H1 (cell line): ENCODE data around the gene MIPEP. TPM values are rescaled to one million over a fixed set of nuclear protein-coding genes. Genes with fewer than 3 reads are reported as not detected.

Source experiments
- CTCF ChIA-PET: fragments of 300-600 bp; sonication (Branson Sonifier 250); formaldehyde crosslinking; loops from one replicate; lab custom pipeline; 2021; ENCODE audit not compliant: partially characterized antibody; lab: Charles Lee
- POLR2A ChIA-PET: fragments of 300-600 bp; sonication (Branson Sonifier 250); formaldehyde crosslinking; loops from one replicate; lab custom pipeline; 2021; ENCODE audit warnings: inconsistent platforms; ENCODE audit not compliant: partially characterized antibody; lab: Charles Lee
- DNase-seq, 2 experiments: peaks; one replicate each; pipeline versions ENCODE4 v3.0.0 to v3.0.0-alpha.2; 2010 to 2022; ENCODE audit warnings: low spot score in 2 of 2, low read depth in 1 of 2, mixed read lengths in 1 of 2
- FAIRE-seq: peaks from 2 replicates; lab custom pipeline; 2011; peaks lifted over from hg19 to GRCh38; lab: Jason Lieb, UNC
- H2AFZ ChIP-seq: 2 replicates; pipeline ENCODE4 v1.8.1; 2012; ENCODE audit warnings: low read length, inconsistent platforms
- H2AK5ac ChIP-seq: 2 replicates; pipeline ENCODE4 v1.6.1; 2013; ENCODE audit warnings: low read depth, low read length
- H2BK120ac ChIP-seq: replicated peaks from 2 replicates; pipeline ENCODE3; 2013; ENCODE audit warnings: low read depth, low read length, inconsistent platforms
- H2BK12ac ChIP-seq: 2 replicates; pipeline ENCODE4 v1.6.1; 2013; ENCODE audit warnings: low read depth, low read length
- H2BK15ac ChIP-seq: 2 replicates; pipeline ENCODE4 v1.6.1; 2013; ENCODE audit warnings: low read length
- H2BK20ac ChIP-seq: 2 replicates; pipeline ENCODE4 v1.6.1; 2013; ENCODE audit warnings: low read length
- H2BK5ac ChIP-seq: 2 replicates; pipeline ENCODE4 v1.6.1; 2013; ENCODE audit warnings: low read depth, low read length
- H3K14ac ChIP-seq: 2 replicates; pipeline ENCODE4 v1.6.1; 2013; ENCODE audit warnings: inconsistent platforms; ENCODE audit not compliant: insufficient read length
- H3K18ac ChIP-seq: 2 replicates; pipeline ENCODE4 v1.6.1; 2013; ENCODE audit warnings: low read length; ENCODE audit errors: extremely low read depth
- H3K23ac ChIP-seq: 2 replicates; pipeline ENCODE4 v1.6.1; 2013; ENCODE audit warnings: inconsistent platforms; ENCODE audit not compliant: insufficient read length
- H3K23me2 ChIP-seq: 2 replicates; pipeline ENCODE4 v1.6.1; 2013; ENCODE audit warnings: low read depth, low read length
- H3K27ac ChIP-seq: 2 replicates; pipeline ENCODE4 v1.6.1; 2011; ENCODE audit warnings: low read depth, low read length, inconsistent platforms
- H3K27me3 ChIP-seq, 4 experiments: replicated peaks in 1 of 4; 1 replicate in 1 of 4; 2 replicates in 3 of 4; pipeline versions ENCODE4 v1.6.1 to v1.8.1; 2011 to 2013; ENCODE audit warnings: low read length in 3 of 4, mild to moderate bottlenecking in 3 of 4, inconsistent platforms in 2 of 4, mixed read lengths in 2 of 4, moderate library complexity in 1 of 4; ENCODE audit not compliant: control insufficient read depth in 3 of 4, insufficient read depth in 3 of 4; ENCODE audit errors: extremely low read depth in 1 of 4
- H3K36me3 ChIP-seq, 4 experiments: 2 replicates each; pipeline versions ENCODE4 v1.6.1 to v1.8.1; 2011 to 2013; ENCODE audit warnings: mild to moderate bottlenecking in 4 of 4, low read length in 3 of 4, moderate library complexity in 2 of 4, control low read depth in 1 of 4, inconsistent platforms in 1 of 4; ENCODE audit not compliant: insufficient read depth in 4 of 4, control insufficient read depth in 2 of 4
- H3K4ac ChIP-seq: replicated peaks from 2 replicates; pipeline ENCODE3; 2013; ENCODE audit warnings: low read length, low read depth, mixed read lengths, inconsistent platforms; ENCODE audit not compliant: insufficient read length
- H3K4me1 ChIP-seq, 4 experiments: replicated peaks in 1 of 4; 1 replicate in 1 of 4; 2 replicates in 3 of 4; pipeline versions ENCODE4 v1.6.1 to v1.8.1; 2011 to 2013; ENCODE audit warnings: low read length in 3 of 4, inconsistent platforms in 2 of 4, mixed read lengths in 1 of 4; ENCODE audit not compliant: insufficient read depth in 4 of 4, control insufficient read depth in 3 of 4
- H3K4me2 ChIP-seq, 2 experiments: 2 replicates each; pipeline versions ENCODE4 v1.6.1 to v1.8.1; 2011 to 2013; ENCODE audit warnings: low read depth in 2 of 2, low read length in 2 of 2, control low read depth in 1 of 2, inconsistent platforms in 1 of 2, mild to moderate bottlenecking in 1 of 2; ENCODE audit not compliant: insufficient read depth in 1 of 2
- H3K4me3 ChIP-seq, 4 experiments: fragments of 200-600, 300-600 bp in 1 of 4; sonication (generic), shearing (Covaris generic), sonication (Bioruptor Twin) in 1 of 4; 2 replicates each; pipeline versions ENCODE4 v1.5.1 to v1.8.1; 2011 to 2016; ENCODE audit warnings: low read length in 4 of 4, low read depth in 3 of 4, control low read depth in 2 of 4, inconsistent platforms in 2 of 4, mild to moderate bottlenecking in 2 of 4, mixed read lengths in 1 of 4, moderate library complexity in 1 of 4; ENCODE audit not compliant: insufficient read depth in 2 of 4; ENCODE audit errors: extremely low read depth in 1 of 4
- H3K56ac ChIP-seq: replicated peaks from 2 replicates; pipeline ENCODE3; 2013; ENCODE audit warnings: low read depth, mild to moderate bottlenecking, mixed read lengths, low read length, inconsistent platforms; ENCODE audit not compliant: insufficient read length
- H3K79me1 ChIP-seq: 2 replicates; pipeline ENCODE4 v1.6.1; 2013; ENCODE audit warnings: low read depth, low read length, control low read depth
- H3K79me2 ChIP-seq, 2 experiments: 2 replicates each; pipeline versions ENCODE4 v1.6.1 to v1.8.1; 2012 to 2013; ENCODE audit warnings: low read length in 2 of 2, mild to moderate bottlenecking in 2 of 2, inconsistent platforms in 1 of 2; ENCODE audit not compliant: insufficient read depth in 2 of 2, control insufficient read depth in 1 of 2
- H3K9ac ChIP-seq, 4 experiments: replicated peaks in 1 of 4; 1 replicate in 1 of 4; 2 replicates in 3 of 4; pipeline versions ENCODE4 v1.6.1 to v1.8.1; 2011 to 2013; ENCODE audit warnings: low read depth in 3 of 4, low read length in 3 of 4, control low read depth in 2 of 4, mild to moderate bottlenecking in 2 of 4, moderate library complexity in 2 of 4, inconsistent platforms in 1 of 4; ENCODE audit errors: extremely low read depth in 1 of 4
- H3K9me3 ChIP-seq, 2 experiments: 2 replicates each; pipeline versions ENCODE4 v1.6.1 to v1.8.1; 2012 to 2013; ENCODE audit warnings: mild to moderate bottlenecking in 2 of 2, moderate library complexity in 2 of 2, control low read depth in 1 of 2, inconsistent platforms in 1 of 2, low read depth in 1 of 2, low read length in 1 of 2, mixed read lengths in 1 of 2; ENCODE audit not compliant: insufficient read depth in 2 of 2
- H4K20me1 ChIP-seq, 2 experiments: replicated peaks in 1 of 2; 2 replicates each; pipeline versions ENCODE3 to v1.8.1; 2011 to 2013; ENCODE audit warnings: inconsistent platforms in 2 of 2, low read length in 2 of 2, mild to moderate bottlenecking in 1 of 2; ENCODE audit not compliant: insufficient read depth in 2 of 2, control insufficient read depth in 1 of 2
- H4K5ac ChIP-seq: 2 replicates; pipeline ENCODE4 v1.6.1; 2013; ENCODE audit warnings: low read length, low read depth, mixed read lengths, inconsistent platforms; ENCODE audit not compliant: insufficient read length
- H4K8ac ChIP-seq: 2 replicates; pipeline ENCODE4 v1.8.0; 2013; ENCODE audit warnings: mild to moderate bottlenecking, moderate library complexity, low read length, inconsistent platforms; ENCODE audit not compliant: insufficient read depth; ENCODE audit errors: extremely low read depth
- H4K91ac ChIP-seq: replicated peaks from 2 replicates; pipeline ENCODE3; 2013; ENCODE audit warnings: low read length, mixed read lengths, inconsistent platforms; ENCODE audit not compliant: insufficient read length
- CHD1 ChIP-seq: IDR thresholded peaks from 2 replicates; pipeline ENCODE4 v1.6.1; 2012; ENCODE audit warnings: low read depth, low read length, improper control_type of control experiment
- WGBS, 2 experiments: shearing (Covaris generic) in 1 of 2; methylation state at CpG; one replicate each; pipeline versions ENCODE4 v1.1.6 to v1.1.7; 2013 to 2015; ENCODE audit warnings: low lambda C conversion rate in 2 of 2, mixed read lengths in 2 of 2, inconsistent platforms in 1 of 2, low coverage in 1 of 2, missing lambda C conversion rate in 1 of 2; ENCODE audit not compliant: insufficient replicate concordance in 2 of 2, insufficient coverage in 1 of 2, insufficient read length in 1 of 2; ENCODE audit errors: extremely low coverage in 1 of 2, missing lambda C conversion rate in 1 of 2; 5-methylcytosine and 5-hydroxymethylcytosine counted together
- polyA plus RNA-seq, 7 experiments: library from polyadenylated mRNA; depleted of rRNA in 3 of 7; stranded (reverse) in 5 of 7; unstranded in 2 of 7; fragments of >200 nt in 5 of 7; fragments of 200-250 nt in 2 of 7; gene quantifications; 1 replicate in 5 of 7; 2 replicates in 1 of 7; 4 replicates in 1 of 7; pipeline versions ENCODE4 v1.2.1 to v1.2.3, GENCODE V29; 2011 to 2013; ENCODE audit warnings: missing spikeins in 2 of 7, mixed read lengths in 2 of 7
- total RNA-seq: library from RNA; stranded (reverse); fragmentation: NEBNext Ultra II Directional; extraction: Animal tissue kit (Norgen Biotek cat#: 25700); gene quantifications from 2 replicates; pipeline ENCODE4 v1.2.1, GENCODE V29; 2021

MIPEP gene
- total and polyA plus RNA-seq, 2 of the 8 experiments (the other 6 are each of a cell fraction or from before 2014, with no cell fraction given), result 24.0 to 24.2 TPM

GRCh38 chr13:23919006-23919405, 29.8 kb upstream of the MIPEP start:
- Histone ChIP-seq H3K4ac (no peak overlapping the region), H2BK12ac (no peak overlapping the region), H2AK5ac (no peak overlapping the region), H3K79me1 (no peaks in the 10 kb centered on the region), H2AFZ (no peak overlapping the region), H2BK120ac (no peak overlapping the region), H3K18ac (no peak overlapping the region), H4K20me1 (no peaks in the 10 kb centered on the region), H3K36me3 (no peaks in the 10 kb centered on the region), H2BK20ac (no peak overlapping the region), H3K4me2 (no peak overlapping the region), H3K23me2 (no peaks in the 10 kb centered on the region), H3K9me3 (no peaks in the 10 kb centered on the region), H3K14ac (no peak overlapping the region), H3K56ac (no peak overlapping the region), H3K79me2 (no peaks in the 10 kb centered on the region), H3K27me3 (no peaks in the 10 kb centered on the region), H4K91ac (no peak overlapping the region), H3K23ac (no peak overlapping the region), H2BK5ac (no peak overlapping the region), H3K27ac (no peak overlapping the region), H2BK15ac (no peak overlapping the region), H3K4me1 (peaks cover 0 to 6% (median 4%) of the 10 kb centered on the region in 4 experiments; a peak in 3 of 7 replicates), H4K5ac (no peak overlapping the region), H3K9ac (no peak overlapping the region), H3K4me3 (no peak overlapping the region), H4K8ac (no peak overlapping the region)
- 85% methylated on average over 1 of the region's 1 CpG; no CpG with 5 or more reads in 1 of the 2 experiments for WGBS, 2 experiments
- CTCF ChIA-PET, result interaction anchor here (0.8 to 1.6 kb wide), 7 partner anchors 29 to 310 kb away, joined by 3 to 7 read pairs (median 4); no protein-coding TSS in a partner anchor
- DNase-seq (no peak), FAIRE-seq (no peak)
- POLR2A ChIA-PET, result no interaction called here
- no peak for TF ChIP-seq CHD1
